Neural cell (in vitro differentiated cells): ENCODE results near the gene FAM124A.

Experiments used
- CTCF ChIP-seq: fragments of 450-650 bp; IDR thresholded peaks from 2 replicates; pipeline ENCODE4 v1.5.1; 2014; ENCODE audit warnings: antibody characterized with exemption, mild to moderate bottlenecking, moderate library complexity; ENCODE audit not compliant: poor library complexity, severe bottlenecking
- POLR2AphosphoS5 ChIP-seq: IDR thresholded peaks from 2 replicates; pipeline ENCODE4 v1.6.1; 2012

DNA sequence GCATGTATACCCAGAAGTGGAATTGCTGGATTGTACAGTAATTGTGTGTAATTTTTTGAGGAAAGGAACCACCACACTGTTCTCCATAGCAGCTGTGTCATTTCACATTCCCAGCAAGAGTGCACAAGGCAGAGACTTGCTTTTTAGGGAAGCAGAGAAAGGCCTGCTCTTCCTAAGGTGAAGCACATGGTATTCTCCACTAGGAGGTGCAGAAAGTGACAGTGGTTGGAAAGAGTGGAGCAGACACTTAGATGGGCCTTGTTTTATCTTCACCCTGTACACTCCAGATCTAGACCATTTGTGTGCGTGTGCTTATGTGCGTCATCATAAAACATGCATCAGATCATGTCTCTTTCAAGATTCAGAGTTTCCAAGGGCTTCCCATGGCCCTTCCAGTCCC, 35.0 kb downstream of the FAM124A start:
- TF ChIP-seq CTCF (no peak), POLR2AphosphoS5 (no peak)
